ENCODE measurements around the gene CA10. TPM values are rescaled to one million over a fixed set of nuclear protein-coding genes. Genes with fewer than 3 reads are reported as not detected.

CA10 gene
- total RNA-seq, 4 donors from 2014 or later: not detected

DNA sequence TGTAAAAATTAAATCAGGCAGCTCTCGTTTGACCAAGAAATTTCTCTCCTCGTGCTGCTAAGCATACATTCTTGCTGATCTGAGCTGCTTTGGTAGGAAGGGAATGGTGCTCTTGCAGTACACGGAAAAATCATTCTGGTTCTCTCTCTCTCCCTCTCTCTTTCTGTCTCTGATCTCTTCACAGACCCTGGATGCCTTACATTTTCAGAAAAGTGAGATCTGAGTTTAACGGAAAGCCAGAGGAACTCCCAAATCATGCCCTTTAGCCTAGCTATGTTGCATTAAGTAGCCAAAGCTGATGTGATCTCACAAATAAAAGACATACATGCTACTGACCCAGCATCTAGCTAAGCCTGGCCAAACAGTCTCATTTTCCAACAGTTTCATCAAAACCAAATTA is 4.0 kb downstream of the CA10 start:
- TF ChIP-seq, protein P1, sequence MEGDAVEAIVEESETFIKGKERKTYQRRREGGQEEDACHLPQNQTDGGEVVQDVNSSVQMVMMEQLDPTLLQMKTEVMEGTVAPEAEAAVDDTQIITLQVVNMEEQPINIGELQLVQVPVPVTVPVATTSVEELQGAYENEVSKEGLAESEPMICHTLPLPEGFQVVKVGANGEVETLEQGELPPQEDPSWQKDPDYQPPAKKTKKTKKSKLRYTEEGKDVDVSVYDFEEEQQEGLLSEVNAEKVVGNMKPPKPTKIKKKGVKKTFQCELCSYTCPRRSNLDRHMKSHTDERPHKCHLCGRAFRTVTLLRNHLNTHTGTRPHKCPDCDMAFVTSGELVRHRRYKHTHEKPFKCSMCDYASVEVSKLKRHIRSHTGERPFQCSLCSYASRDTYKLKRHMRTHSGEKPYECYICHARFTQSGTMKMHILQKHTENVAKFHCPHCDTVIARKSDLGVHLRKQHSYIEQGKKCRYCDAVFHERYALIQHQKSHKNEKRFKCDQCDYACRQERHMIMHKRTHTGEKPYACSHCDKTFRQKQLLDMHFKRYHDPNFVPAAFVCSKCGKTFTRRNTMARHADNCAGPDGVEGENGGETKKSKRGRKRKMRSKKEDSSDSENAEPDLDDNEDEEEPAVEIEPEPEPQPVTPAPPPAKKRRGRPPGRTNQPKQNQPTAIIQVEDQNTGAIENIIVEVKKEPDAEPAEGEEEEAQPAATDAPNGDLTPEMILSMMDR (IDR thresholded peaks at IDR 0.05; ENCODE audit: low read depth): no peak

DNA sequence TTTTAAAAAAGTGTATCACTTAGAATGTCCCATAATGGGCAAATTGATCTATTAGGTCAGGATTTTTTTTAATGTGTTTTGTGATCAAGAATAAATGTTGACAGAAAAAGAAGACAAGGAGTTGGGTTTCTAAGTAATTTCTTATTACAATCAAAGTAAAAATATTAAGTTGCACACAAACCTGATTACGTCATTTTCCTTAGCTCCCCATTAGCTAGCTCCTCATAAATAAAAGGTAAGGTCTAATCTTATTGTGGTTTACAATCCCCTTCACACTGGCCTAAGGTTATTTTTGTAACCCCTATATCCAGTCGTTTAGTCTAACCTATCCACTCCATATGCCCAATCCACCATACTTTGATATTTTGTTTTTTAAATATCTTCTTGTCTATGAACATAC is 7.6 kb downstream of the CA10 start:
- TF ChIP-seq, protein P1 (IDR thresholded peaks at IDR 0.05; ENCODE audit: low read depth): no peak

DNA sequence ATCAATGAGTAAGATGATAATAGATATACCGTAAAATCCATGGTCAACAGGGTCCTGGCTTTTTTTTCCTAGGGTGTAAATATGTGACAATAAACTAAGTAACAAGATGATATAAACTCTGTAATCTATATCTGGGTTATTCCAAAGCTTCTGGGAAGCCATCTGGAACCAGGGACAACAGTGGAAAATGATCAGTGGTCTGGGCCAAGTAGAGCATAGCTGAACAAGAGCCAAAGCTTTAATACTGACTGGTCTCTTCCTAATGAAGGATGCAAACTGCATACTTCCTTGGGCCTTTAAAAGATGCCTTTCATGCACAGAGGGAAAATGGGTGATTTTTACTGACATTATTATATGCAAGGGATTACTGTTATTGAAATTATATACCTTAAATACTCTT is 8.9 kb downstream of the CA10 start:
- TF ChIP-seq, protein P1 (IDR thresholded peaks at IDR 0.05; ENCODE audit: low read depth): no peak

DNA sequence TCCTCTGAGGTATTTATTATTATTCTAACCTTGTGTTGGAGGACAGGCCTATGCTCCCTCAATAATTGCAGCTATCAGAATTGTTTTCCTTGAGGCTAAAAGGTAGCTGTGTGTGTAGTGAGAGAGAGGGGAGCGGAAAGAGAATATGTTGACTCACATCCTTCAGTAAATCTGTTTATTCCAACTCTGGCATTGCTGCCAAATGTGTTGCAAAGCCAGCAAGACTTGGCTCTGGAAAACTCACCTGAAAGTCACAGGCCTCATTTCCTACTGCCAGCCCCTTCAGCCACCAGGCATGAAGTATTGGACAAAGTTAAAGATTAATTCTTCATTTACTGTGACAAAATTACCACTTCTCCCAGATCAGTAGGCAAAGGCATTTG is 9.6 kb downstream of the CA10 start:
- TF ChIP-seq, protein P1 (IDR thresholded peaks at IDR 0.05; ENCODE audit: low read depth): no peak

DNA sequence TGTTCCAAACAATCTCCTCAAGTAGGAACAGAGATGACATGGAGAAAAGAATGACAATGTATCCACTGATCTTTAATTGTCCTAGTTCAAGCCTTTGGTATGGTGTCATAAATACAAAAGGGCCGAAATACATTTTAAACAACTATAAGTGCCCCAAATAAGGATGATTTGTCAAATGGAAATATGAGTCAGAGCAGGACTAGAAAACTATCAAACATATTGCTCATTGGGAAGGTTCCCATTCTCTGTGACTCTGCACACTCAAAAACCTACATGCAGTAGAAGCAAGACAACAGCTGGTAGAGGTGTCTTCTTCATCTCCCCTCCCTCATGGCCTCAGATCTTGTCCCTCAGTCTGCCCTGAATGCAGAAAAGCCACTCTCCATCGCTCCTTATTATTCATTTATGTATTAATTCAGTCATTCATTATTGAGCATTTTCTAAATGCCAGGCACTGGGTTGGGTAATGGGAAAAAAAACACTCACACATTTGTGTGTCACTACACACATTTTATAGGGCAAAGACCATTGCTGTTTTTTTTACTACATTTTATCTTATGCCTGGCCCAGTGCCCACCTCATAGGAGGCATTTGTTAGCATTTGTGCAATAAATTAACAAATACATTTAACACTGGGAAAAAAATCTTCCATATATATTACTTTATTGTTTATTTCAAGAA is 10.1 kb downstream of the CA10 start:
- TF ChIP-seq, protein P1 (IDR thresholded peaks at IDR 0.05; ENCODE audit: low read depth): no peak

DNA sequence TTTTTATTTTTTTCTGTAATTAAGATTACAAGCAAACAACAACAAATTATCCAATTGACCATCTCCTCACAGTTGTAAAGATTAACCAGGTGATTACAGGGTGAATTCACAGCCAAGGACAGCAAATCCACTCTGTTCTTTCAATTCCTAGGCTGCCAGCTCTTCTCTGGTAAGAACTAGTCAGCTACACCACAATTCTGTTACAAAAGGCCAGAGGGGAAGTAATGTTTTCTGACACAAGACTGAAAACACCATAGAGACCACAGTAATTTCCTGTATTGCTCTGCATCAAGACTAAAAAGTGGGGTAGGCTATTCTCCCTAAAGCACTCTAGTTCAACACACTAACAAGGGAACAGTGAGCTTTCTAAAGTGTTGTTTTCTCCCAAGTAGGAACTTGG is 10.6 kb downstream of the CA10 start:
- TF ChIP-seq, protein P1 (IDR thresholded peaks at IDR 0.05; ENCODE audit: low read depth): no peak

DNA sequence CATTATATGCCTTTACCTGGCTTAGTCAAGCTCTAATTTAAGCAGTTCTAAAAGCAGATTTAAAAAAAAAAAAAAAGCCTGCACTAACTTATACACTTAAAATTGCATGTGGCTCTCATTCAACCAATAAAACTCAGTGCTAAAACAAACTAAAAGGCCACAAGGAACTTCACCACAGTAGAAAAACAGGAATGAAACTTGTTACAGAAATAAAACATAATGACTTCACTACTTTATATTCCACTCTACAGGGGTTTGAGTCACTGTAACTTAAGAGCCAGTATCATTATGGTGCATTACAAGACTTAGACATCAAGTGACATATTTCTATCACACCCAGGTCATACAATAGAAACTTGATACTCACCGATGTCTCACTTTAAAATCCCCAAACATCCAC is 11.1 kb downstream of the CA10 start:
- TF ChIP-seq, protein P1 (IDR thresholded peaks at IDR 0.05; ENCODE audit: low read depth): no peak

Measured in subcutaneous adipose tissue (tissue), 4 donors.